GM23248 (cell line): ENCODE measurements around the gene SPEF2. TPM values are rescaled to one million over a fixed set of nuclear protein-coding genes. Genes with fewer than 3 reads are reported as not detected.

Experiments
- DNase-seq: peaks from one replicate; pipeline ENCODE4 v3.0.0-alpha.2; 2015
- H2AFZ ChIP-seq: fragments of 200-600 bp; sonication (generic); 2 replicates; pipeline ENCODE4 v1.6.1; 2016; ENCODE audit warnings: antibody characterized with exemption
- H3F3A ChIP-seq: fragments of 200-600 bp; sonication (generic); 2 replicates; pipeline ENCODE4 v1.6.1; 2016; ENCODE audit warnings: mild to moderate bottlenecking, antibody characterized with exemption, mixed run types; ENCODE audit not compliant: insufficient read depth
- H3K27ac ChIP-seq: fragments of 200-600 bp; sonication (generic); 2 replicates; pipeline ENCODE4 v1.5.1; 2016; ENCODE audit warnings: mild to moderate bottlenecking
- H3K27me3 ChIP-seq: fragments of 200-600 bp; sonication (generic); replicated peaks from 2 replicates; pipeline ENCODE4 v1.6.1; 2016; ENCODE audit warnings: mild to moderate bottlenecking; ENCODE audit not compliant: insufficient read depth
- H3K36me3 ChIP-seq: fragments of 200-600 bp; sonication (generic); 2 replicates; pipeline ENCODE4 v1.6.1; 2016; ENCODE audit warnings: low read depth, mild to moderate bottlenecking
- H3K4me1 ChIP-seq: fragments of 200-600 bp; sonication (generic); 2 replicates; pipeline ENCODE4 v1.6.1; 2016; ENCODE audit warnings: mild to moderate bottlenecking; ENCODE audit not compliant: insufficient read depth
- H3K4me2 ChIP-seq: fragments of 200-600 bp; sonication (generic); one replicate; pipeline ENCODE4 v1.6.1; 2016; ENCODE audit warnings: mild to moderate bottlenecking; ENCODE audit not compliant: unreplicated experiment
- H3K4me3 ChIP-seq: fragments of 200-600 bp; sonication (generic); 2 replicates; pipeline ENCODE4 v1.5.1; 2016; ENCODE audit warnings: mild to moderate bottlenecking
- H3K79me2 ChIP-seq: fragments of 200-600 bp; sonication (generic); 2 replicates; pipeline ENCODE4 v1.6.1; 2016; ENCODE audit warnings: mild to moderate bottlenecking; ENCODE audit not compliant: insufficient read depth
- H3K9ac ChIP-seq: fragments of 200-600 bp; sonication (generic); 2 replicates; pipeline ENCODE4 v1.6.1; 2016; ENCODE audit warnings: mild to moderate bottlenecking
- H3K9me2 ChIP-seq: fragments of 200-600 bp; sonication (generic); 2 replicates; pipeline ENCODE4 v1.6.1; 2016; ENCODE audit warnings: mixed run types, mild to moderate bottlenecking, moderate library complexity; ENCODE audit not compliant: insufficient read depth
- H3K9me3 ChIP-seq: fragments of 200-600 bp; sonication (generic); one replicate; pipeline ENCODE4 v1.6.1; 2017; ENCODE audit warnings: low read depth
- H4K20me1 ChIP-seq: fragments of 200-600 bp; sonication (generic); 2 replicates; pipeline ENCODE4 v1.6.0; 2016; ENCODE audit not compliant: insufficient read depth
- EZH2 ChIP-seq: fragments of 200-600 bp; sonication (generic); IDR thresholded peaks from 2 replicates; pipeline ENCODE4 v1.6.1; 2018; ENCODE audit warnings: antibody characterized with exemption, mild to moderate bottlenecking; ENCODE audit not compliant: insufficient read depth, poor library complexity, severe bottlenecking
- EZH2phosphoT487 ChIP-seq: fragments of 200-600 bp; sonication (generic); IDR thresholded peaks from 2 replicates; pipeline ENCODE4 v1.6.1; 2018; ENCODE audit warnings: antibody characterized with exemption, moderate library complexity, mild to moderate bottlenecking, low read depth; ENCODE audit not compliant: insufficient read depth
- WGBS, 2 experiments: methylation state at CpG; one replicate each; pipeline ENCODE4 v1.1.6; 2015 to 2017; ENCODE audit warnings: low lambda C conversion rate in 2 of 2, low coverage in 1 of 2; ENCODE audit errors: missing lambda C conversion rate in 2 of 2; 5-methylcytosine and 5-hydroxymethylcytosine counted together
- in situ Hi-C: fragments of 300-500 bp; cut with MboI; formaldehyde crosslinking; loops from 2 replicates; pipeline ENCODE4 v1.15.0; 2020
- polyA plus RNA-seq: library from polyadenylated mRNA; unstranded; fragments of >200 nt; fragmentation: Nextera tagmentation; extraction: Ambion mirVana; gene quantifications from 2 replicates; pipeline ENCODE4 v1.2.1, GENCODE V29; 2016
- total RNA-seq: library from RNA; depleted of rRNA; stranded (reverse); fragments of >200 nt; shearing (Covaris generic); gene quantifications from 2 replicates; pipeline ENCODE4 v1.2.3, GENCODE V29; 2014

Gene SPEF2
- total and polyA plus RNA-seq, 2 experiments from 2014 or later: 5.3 to 6.7 TPM

GRCh38 chr5:35660451-35660850 lies 42.8 kb downstream of the SPEF2 start:
- no peak overlapping the region for H3K27ac ChIP-seq
- H3K9ac ChIP-seq: no peak overlapping the region
- H3F3A ChIP-seq: no peaks in the 10 kb centered on the region
- no peak for TF ChIP-seq EZH2
- TF ChIP-seq EZH2phosphoT487: no peak
- H3K4me1 ChIP-seq: peaks cover 8% of the 10 kb centered on the region
- no peak overlapping the region for H3K4me3 ChIP-seq
- no peaks in the 10 kb centered on the region for H4K20me1 ChIP-seq
- H3K9me3 ChIP-seq: no peaks in the 10 kb centered on the region
- no peak overlapping the region for H2AFZ ChIP-seq
- H3K27me3 ChIP-seq: no peaks in the 10 kb centered on the region
- no peak overlapping the region for H3K4me2 ChIP-seq
- no peak for DNase-seq
- peaks cover 6% of the 10 kb centered on the region; the same call in 1 of the 2 replicates for H3K9me2 ChIP-seq
- 78 to 100% methylated on average over 1 of the region's 1 CpG for WGBS, 2 experiments
- no peaks in the 10 kb centered on the region for H3K79me2 ChIP-seq
- in situ Hi-C loops: no loop called here
- no peaks in the 10 kb centered on the region for H3K36me3 ChIP-seq

- H3K4me1 ChIP-seq: no peaks in the 10 kb centered on the region
- TF ChIP-seq EZH2phosphoT487: no peak
- TF ChIP-seq EZH2: no peak
- no peak overlapping the region for H3K27ac ChIP-seq
- no peak overlapping the region for H3K4me3 ChIP-seq
- no peak overlapping the region for H3K4me2 ChIP-seq
- H3K27me3 ChIP-seq: no peaks in the 10 kb centered on the region
- no peaks in the 10 kb centered on the region for H3K9me3 ChIP-seq
- H3K36me3 ChIP-seq: no peaks in the 10 kb centered on the region
- 84 to 85% methylated on average over 3 to 4 of the region's 4 CpGs for WGBS, 2 experiments
- no peaks in the 10 kb centered on the region for H3K79me2 ChIP-seq
- H2AFZ ChIP-seq: no peak overlapping the region
- no peaks in the 10 kb centered on the region for H3F3A ChIP-seq
- DNase-seq: no peak
- H3K9me2 ChIP-seq: 0 out of 2 replicates have a peak, but pooled peaks cover 6% of the 10 kb centered on the region
- H4K20me1 ChIP-seq: no peaks in the 10 kb centered on the region
- no peak overlapping the region for H3K9ac ChIP-seq
- in situ Hi-C loops: no loop called here
Observed at GRCh38 chr5:35664584-35664983, 46.9 kb downstream of the SPEF2 start.

- Histone ChIP-seq H3K4me1 (no peaks in the 10 kb centered on the region), H3K4me3 (no peak overlapping the region), H3K4me2 (no peak overlapping the region), H3K27ac (no peak overlapping the region), H2AFZ (no peak overlapping the region), H3K9me2 (0 out of 2 replicates have a peak, but pooled peaks cover 6% of the 10 kb centered on the region), H3K9me3 (no peaks in the 10 kb centered on the region), H3K79me2 (no peaks in the 10 kb centered on the region), H3F3A (no peaks in the 10 kb centered on the region), H3K9ac (no peak overlapping the region), H3K36me3 (no peaks in the 10 kb centered on the region), H3K27me3 (no peaks in the 10 kb centered on the region), H4K20me1 (no peaks in the 10 kb centered on the region)
- no peak for TF ChIP-seq EZH2
- no peak for TF ChIP-seq EZH2phosphoT487
- WGBS, 2 experiments: 60 to 79% methylated on average over 2 to 4 of the region's 4 CpGs
- in situ Hi-C loops: no loop called here
- no peak for DNase-seq
Observed at GRCh38 chr5:35665096-35665495, 47.4 kb downstream of the SPEF2 start.

- H3K4me1 ChIP-seq: no peaks in the 10 kb centered on the region
- no peaks in the 10 kb centered on the region for H3K79me2 ChIP-seq
- no peaks in the 10 kb centered on the region for H3K27me3 ChIP-seq
- no peak for DNase-seq
- H4K20me1 ChIP-seq: no peaks in the 10 kb centered on the region
- peaks cover 4% of the 10 kb centered on the region; the same call in 1 of the 2 replicates for H3F3A ChIP-seq
- H3K36me3 ChIP-seq: no peaks in the 10 kb centered on the region
- TF ChIP-seq EZH2 (no peak), EZH2phosphoT487 (no peak)
- H2AFZ ChIP-seq: no peak overlapping the region
- in situ Hi-C loops: no loop called here
- H3K27ac ChIP-seq: no peak overlapping the region
- no peak overlapping the region for H3K4me3 ChIP-seq
- H3K9ac ChIP-seq: no peak overlapping the region
- WGBS, 2 experiments: 83 to 88% methylated on average over 2 of the region's 2 CpGs
- H3K9me3 ChIP-seq: no peaks in the 10 kb centered on the region
- H3K4me2 ChIP-seq: no peak overlapping the region
- 0 out of 2 replicates have a peak, but pooled peaks cover 4% of the 10 kb centered on the region for H3K9me2 ChIP-seq
Observed at GRCh38 chr5:35668319-35668718, 50.7 kb downstream of the SPEF2 start.

- WGBS, 2 experiments: 80 to 89% methylated on average over 2 of the region's 2 CpGs
- Histone ChIP-seq H3K27me3 (no peaks in the 10 kb centered on the region), H3K36me3 (no peaks in the 10 kb centered on the region), H3K79me2 (no peaks in the 10 kb centered on the region), H3K27ac (no peak overlapping the region), H3K4me1 (no peaks in the 10 kb centered on the region), H3K4me3 (no peak overlapping the region), H4K20me1 (no peaks in the 10 kb centered on the region), H3K9me2 (no peaks in the 10 kb centered on the region), H3F3A (peaks cover 4% of the 10 kb centered on the region; the same call in 1 of the 2 replicates), H3K4me2 (no peak overlapping the region), H3K9me3 (no peaks in the 10 kb centered on the region), H3K9ac (no peak overlapping the region), H2AFZ (no peak overlapping the region)
- in situ Hi-C loops: no loop called here
- TF ChIP-seq EZH2: no peak
- no peak for TF ChIP-seq EZH2phosphoT487
- no peak for DNase-seq
Observed at GRCh38 chr5:35668794-35669193, 51.1 kb downstream of the SPEF2 start.
